HepG2 (cell line): Measurements from ENCODE around the gene RSL1D1. TPM values are rescaled to one million over a fixed set of nuclear protein-coding genes. Genes with fewer than 3 reads are reported as not detected.
A peak's percentile ranks its signal among the peaks of the same experiment; 100 is the strongest.

Experiments used
- ARNT ChIP-seq: fragments of 450-650 bp; IDR thresholded peaks from 2 replicates; pipeline ENCODE4 v1.6.1; 2017
- CEBPG ChIP-seq: IDR thresholded peaks from 2 replicates; pipeline ENCODE4 v1.6.1; 2016
- FOXK1 ChIP-seq: sonication (generic); formaldehyde crosslinking; IDR thresholded peaks from 2 replicates; pipeline ENCODE4 v1.4.0; 2020; ENCODE audit warnings: low read depth, missing genetic modification reagents, borderline replicate concordance
- IRX3 ChIP-seq: sonication (generic); formaldehyde crosslinking; IDR thresholded peaks from 2 replicates; pipeline ENCODE4 v1.8.1; 2023; ENCODE audit warnings: mild to moderate bottlenecking, low read depth, missing genetic modification reagents, borderline replicate concordance
- MXI1 ChIP-seq: IDR thresholded peaks from 3 replicates; pipeline ENCODE4 v1.6.1; 2012; ENCODE audit warnings: low read depth, low read length, inconsistent platforms, borderline replicate concordance
- PHF8 ChIP-seq: sonication (generic); formaldehyde crosslinking; IDR thresholded peaks from 2 replicates; pipeline ENCODE4 v1.5.0; 2020; ENCODE audit warnings: missing genetic modification reagents
- SALL1 ChIP-seq: sonication (generic); formaldehyde crosslinking; IDR thresholded peaks from 2 replicates; pipeline ENCODE4 v1.8.0; 2022; ENCODE audit warnings: mild to moderate bottlenecking, missing genetic modification reagents
- SOX6 ChIP-seq, 2 experiments: fragments of 450-650 bp in 1 of 2; sonication (generic) in 1 of 2; formaldehyde crosslinking in 1 of 2; IDR thresholded peaks; 2 replicates each; pipeline versions ENCODE4 v1.4.0 to v1.6.1; 2017 to 2020; ENCODE audit warnings: antibody characterized with exemption in 1 of 2, mild to moderate bottlenecking in 1 of 2, missing genetic modification reagents in 1 of 2
- TBP ChIP-seq: sonication (generic); formaldehyde crosslinking; IDR thresholded peaks from 2 replicates; pipeline ENCODE4 v1.5.0; 2020; ENCODE audit warnings: missing genetic modification reagents
- ZNF331 ChIP-seq: sonication (generic); formaldehyde crosslinking; IDR thresholded peaks from 2 replicates; pipeline ENCODE4 v1.4.0; 2020; ENCODE audit warnings: missing genetic modification reagents
- ZNF501 ChIP-seq: sonication (generic); formaldehyde crosslinking; IDR thresholded peaks from 2 replicates; pipeline ENCODE4 v1.5.1; 2020; ENCODE audit warnings: mild to moderate bottlenecking, moderate library complexity, missing genetic modification reagents
- ZNF562 ChIP-seq: sonication (generic); formaldehyde crosslinking; IDR thresholded peaks from 2 replicates; pipeline ENCODE4 v1.8.0; 2022; ENCODE audit warnings: missing genetic modification reagents, borderline replicate concordance
- ZNF589 ChIP-seq: sonication (generic); formaldehyde crosslinking; conservative IDR thresholded peaks from 2 replicates; pipeline ENCODE4 v1.8.0; 2022; ENCODE audit warnings: mild to moderate bottlenecking, moderate library complexity, missing genetic modification reagents
- polyA plus RNA-seq, 8 experiments: library from polyadenylated mRNA; depleted of rRNA in 3 of 8; stranded (reverse) in 7 of 8; unstranded in 1 of 8; fragments of >200 nt; fragmentation: Illumina TruSeq in 4 of 8; extraction: Trizol in 4 of 8; gene quantifications; 2 replicates each; pipeline versions ENCODE4 v1.2.1 to v1.2.3, GENCODE V29; 2011 to 2016; ENCODE audit warnings: low read depth in 4 of 8, missing spikeins in 1 of 8, mixed read lengths in 1 of 8; ENCODE audit not compliant: insufficient read depth in 1 of 8
- total RNA-seq, 5 experiments: library from RNA; depleted of rRNA; stranded (reverse); fragments of >200 nt; fragmentation: Illumina TruSeq; extraction: Trizol; gene quantifications; 2 replicates each; pipeline ENCODE4 v1.2.3, GENCODE V29; 2016; ENCODE audit warnings: low read depth in 1 of 5
- TF ChIP-seq, protein P1 (sequence below): sonication (generic); formaldehyde crosslinking; IDR thresholded peaks from 2 replicates; pipeline ENCODE4 v1.5.1; 2020; ENCODE audit warnings: mild to moderate bottlenecking, missing genetic modification reagents, borderline replicate concordance
- TF ChIP-seq, protein P2 (sequence below): sonication (generic); formaldehyde crosslinking; conservative IDR thresholded peaks from 2 replicates; pipeline ENCODE4 v1.8.0; 2022; ENCODE audit warnings: missing genetic modification reagents
- TF ChIP-seq, protein P3 (sequence below): sonication (generic); formaldehyde crosslinking; IDR thresholded peaks from 2 replicates; pipeline ENCODE4 v1.5.1; 2020; ENCODE audit warnings: missing genetic modification reagents, mild to moderate bottlenecking, borderline replicate concordance
- TF ChIP-seq, protein P4 (sequence below): sonication (generic); formaldehyde crosslinking; IDR thresholded peaks from 2 replicates; pipeline ENCODE4 v1.9.0; 2022; ENCODE audit warnings: missing genetic modification reagents, mild to moderate bottlenecking, borderline replicate concordance
- TF ChIP-seq, protein P5 (sequence below): sonication (generic); formaldehyde crosslinking; IDR thresholded peaks from 2 replicates; pipeline ENCODE4 v1.4.0; 2020; ENCODE audit warnings: missing genetic modification reagents

RSL1D1 gene
- total and polyA plus RNA-seq, 2 of the 13 experiments (the other 11 are each of a cell fraction or from before 2014, with no cell fraction given), result 187 to 343 TPM

DNA sequence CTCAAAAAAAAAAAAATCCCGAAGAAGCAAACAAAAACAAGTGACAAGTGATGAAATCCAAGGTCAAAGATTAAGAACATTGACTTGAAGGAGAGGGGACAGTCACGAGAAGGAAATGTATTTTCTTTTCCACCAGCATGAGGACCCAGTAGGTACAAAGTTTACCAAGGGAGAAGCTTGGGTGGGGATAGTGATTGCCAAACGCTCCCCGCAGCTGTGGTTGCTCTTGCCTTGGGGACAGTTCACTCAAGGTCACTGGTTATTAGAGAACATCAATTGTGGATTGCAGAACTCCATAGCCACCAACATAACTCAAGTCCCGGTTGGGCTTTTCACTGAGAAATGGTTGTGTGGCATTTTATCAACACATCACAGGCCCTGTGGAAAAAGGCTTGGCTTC is 27.0 kb downstream of the RSL1D1 start (continued):
- TF ChIP-seq, protein P1, sequence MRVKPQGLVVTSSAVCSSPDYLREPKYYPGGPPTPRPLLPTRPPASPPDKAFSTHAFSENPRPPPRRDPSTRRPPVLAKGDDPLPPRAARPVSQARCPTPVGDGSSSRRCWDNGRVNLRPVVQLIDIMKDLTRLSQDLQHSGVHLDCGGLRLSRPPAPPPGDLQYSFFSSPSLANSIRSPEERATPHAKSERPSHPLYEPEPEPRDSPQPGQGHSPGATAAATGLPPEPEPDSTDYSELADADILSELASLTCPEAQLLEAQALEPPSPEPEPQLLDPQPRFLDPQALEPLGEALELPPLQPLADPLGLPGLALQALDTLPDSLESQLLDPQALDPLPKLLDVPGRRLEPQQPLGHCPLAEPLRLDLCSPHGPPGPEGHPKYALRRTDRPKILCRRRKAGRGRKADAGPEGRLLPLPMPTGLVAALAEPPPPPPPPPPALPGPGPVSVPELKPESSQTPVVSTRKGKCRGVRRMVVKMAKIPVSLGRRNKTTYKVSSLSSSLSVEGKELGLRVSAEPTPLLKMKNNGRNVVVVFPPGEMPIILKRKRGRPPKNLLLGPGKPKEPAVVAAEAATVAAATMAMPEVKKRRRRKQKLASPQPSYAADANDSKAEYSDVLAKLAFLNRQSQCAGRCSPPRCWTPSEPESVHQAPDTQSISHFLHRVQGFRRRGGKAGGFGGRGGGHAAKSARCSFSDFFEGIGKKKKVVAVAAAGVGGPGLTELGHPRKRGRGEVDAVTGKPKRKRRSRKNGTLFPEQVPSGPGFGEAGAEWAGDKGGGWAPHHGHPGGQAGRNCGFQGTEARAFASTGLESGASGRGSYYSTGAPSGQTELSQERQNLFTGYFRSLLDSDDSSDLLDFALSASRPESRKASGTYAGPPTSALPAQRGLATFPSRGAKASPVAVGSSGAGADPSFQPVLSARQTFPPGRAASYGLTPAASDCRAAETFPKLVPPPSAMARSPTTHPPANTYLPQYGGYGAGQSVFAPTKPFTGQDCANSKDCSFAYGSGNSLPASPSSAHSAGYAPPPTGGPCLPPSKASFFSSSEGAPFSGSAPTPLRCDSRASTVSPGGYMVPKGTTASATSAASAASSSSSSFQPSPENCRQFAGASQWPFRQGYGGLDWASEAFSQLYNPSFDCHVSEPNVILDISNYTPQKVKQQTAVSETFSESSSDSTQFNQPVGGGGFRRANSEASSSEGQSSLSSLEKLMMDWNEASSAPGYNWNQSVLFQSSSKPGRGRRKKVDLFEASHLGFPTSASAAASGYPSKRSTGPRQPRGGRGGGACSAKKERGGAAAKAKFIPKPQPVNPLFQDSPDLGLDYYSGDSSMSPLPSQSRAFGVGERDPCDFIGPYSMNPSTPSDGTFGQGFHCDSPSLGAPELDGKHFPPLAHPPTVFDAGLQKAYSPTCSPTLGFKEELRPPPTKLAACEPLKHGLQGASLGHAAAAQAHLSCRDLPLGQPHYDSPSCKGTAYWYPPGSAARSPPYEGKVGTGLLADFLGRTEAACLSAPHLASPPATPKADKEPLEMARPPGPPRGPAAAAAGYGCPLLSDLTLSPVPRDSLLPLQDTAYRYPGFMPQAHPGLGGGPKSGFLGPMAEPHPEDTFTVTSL (CRISPR knock-in tag), result peak; percentile 54; the same call in 1 of the 2 replicates
- TF ChIP-seq SALL1, result peak; percentile 87
- peak; percentile 47; the same call in 1 of the 3 replicates for TF ChIP-seq MXI1
- TF ChIP-seq ZNF589 (CRISPR knock-in tag), result no peak
- TF ChIP-seq TBP (CRISPR knock-in tag), result no peak
- TF ChIP-seq CEBPG (CRISPR knock-in tag), result peak; percentile 83
- TF ChIP-seq SOX6 (IDR thresholded peaks at IDR 0.05), result no peak
- TF ChIP-seq SOX6 (CRISPR knock-in tag; IDR thresholded peaks at IDR 0.05), result peak; percentile 68; the same call in 1 of the 2 replicates
- TF ChIP-seq, protein P2, sequence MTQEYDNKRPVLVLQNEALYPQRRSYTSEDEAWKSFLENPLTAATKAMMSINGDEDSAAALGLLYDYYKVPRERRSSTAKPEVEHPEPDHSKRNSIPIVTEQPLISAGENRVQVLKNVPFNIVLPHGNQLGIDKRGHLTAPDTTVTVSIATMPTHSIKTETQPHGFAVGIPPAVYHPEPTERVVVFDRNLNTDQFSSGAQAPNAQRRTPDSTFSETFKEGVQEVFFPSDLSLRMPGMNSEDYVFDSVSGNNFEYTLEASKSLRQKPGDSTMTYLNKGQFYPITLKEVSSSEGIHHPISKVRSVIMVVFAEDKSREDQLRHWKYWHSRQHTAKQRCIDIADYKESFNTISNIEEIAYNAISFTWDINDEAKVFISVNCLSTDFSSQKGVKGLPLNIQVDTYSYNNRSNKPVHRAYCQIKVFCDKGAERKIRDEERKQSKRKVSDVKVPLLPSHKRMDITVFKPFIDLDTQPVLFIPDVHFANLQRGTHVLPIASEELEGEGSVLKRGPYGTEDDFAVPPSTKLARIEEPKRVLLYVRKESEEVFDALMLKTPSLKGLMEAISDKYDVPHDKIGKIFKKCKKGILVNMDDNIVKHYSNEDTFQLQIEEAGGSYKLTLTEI, result no peak
- peak; percentile 40; the same call in 1 of the 2 replicates for TF ChIP-seq FOXK1 (CRISPR knock-in tag)
- TF ChIP-seq ZNF501 (CRISPR knock-in tag), result 0 out of 2 replicates have a peak, but pooled peaks have one; percentile 51
- TF ChIP-seq ZNF331, result peak; percentile 31; the same call in 1 of the 2 replicates
- TF ChIP-seq ARNT, result no peak
- TF ChIP-seq ZNF562 (CRISPR knock-in tag), result no peak
- no peak for TF ChIP-seq PHF8 (CRISPR knock-in tag)
- TF ChIP-seq, protein P3, sequence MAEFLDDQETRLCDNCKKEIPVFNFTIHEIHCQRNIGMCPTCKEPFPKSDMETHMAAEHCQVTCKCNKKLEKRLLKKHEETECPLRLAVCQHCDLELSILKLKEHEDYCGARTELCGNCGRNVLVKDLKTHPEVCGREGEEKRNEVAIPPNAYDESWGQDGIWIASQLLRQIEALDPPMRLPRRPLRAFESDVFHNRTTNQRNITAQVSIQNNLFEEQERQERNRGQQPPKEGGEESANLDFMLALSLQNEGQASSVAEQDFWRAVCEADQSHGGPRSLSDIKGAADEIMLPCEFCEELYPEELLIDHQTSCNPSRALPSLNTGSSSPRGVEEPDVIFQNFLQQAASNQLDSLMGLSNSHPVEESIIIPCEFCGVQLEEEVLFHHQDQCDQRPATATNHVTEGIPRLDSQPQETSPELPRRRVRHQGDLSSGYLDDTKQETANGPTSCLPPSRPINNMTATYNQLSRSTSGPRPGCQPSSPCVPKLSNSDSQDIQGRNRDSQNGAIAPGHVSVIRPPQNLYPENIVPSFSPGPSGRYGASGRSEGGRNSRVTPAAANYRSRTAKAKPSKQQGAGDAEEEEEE (CRISPR knock-in tag), result no peak
- TF ChIP-seq, protein P4, sequence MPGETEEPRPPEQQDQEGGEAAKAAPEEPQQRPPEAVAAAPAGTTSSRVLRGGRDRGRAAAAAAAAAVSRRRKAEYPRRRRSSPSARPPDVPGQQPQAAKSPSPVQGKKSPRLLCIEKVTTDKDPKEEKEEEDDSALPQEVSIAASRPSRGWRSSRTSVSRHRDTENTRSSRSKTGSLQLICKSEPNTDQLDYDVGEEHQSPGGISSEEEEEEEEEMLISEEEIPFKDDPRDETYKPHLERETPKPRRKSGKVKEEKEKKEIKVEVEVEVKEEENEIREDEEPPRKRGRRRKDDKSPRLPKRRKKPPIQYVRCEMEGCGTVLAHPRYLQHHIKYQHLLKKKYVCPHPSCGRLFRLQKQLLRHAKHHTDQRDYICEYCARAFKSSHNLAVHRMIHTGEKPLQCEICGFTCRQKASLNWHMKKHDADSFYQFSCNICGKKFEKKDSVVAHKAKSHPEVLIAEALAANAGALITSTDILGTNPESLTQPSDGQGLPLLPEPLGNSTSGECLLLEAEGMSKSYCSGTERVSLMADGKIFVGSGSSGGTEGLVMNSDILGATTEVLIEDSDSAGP (CRISPR knock-in tag), result no peak
- TF ChIP-seq IRX3 (CRISPR knock-in tag), result no peak
- TF ChIP-seq, protein P5, sequence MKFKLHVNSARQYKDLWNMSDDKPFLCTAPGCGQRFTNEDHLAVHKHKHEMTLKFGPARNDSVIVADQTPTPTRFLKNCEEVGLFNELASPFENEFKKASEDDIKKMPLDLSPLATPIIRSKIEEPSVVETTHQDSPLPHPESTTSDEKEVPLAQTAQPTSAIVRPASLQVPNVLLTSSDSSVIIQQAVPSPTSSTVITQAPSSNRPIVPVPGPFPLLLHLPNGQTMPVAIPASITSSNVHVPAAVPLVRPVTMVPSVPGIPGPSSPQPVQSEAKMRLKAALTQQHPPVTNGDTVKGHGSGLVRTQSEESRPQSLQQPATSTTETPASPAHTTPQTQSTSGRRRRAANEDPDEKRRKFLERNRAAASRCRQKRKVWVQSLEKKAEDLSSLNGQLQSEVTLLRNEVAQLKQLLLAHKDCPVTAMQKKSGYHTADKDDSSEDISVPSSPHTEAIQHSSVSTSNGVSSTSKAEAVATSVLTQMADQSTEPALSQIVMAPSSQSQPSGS (CRISPR knock-in tag), result no peak
